Renal cortical epithelial cell (primary cell): ENCODE results near the gene TTLL5. TPM values are rescaled to one million over a fixed set of nuclear protein-coding genes. Genes with fewer than 3 reads are reported as not detected.
A peak's percentile ranks its signal among the peaks of the same experiment; 100 is the strongest.
"Not testable (repeated sequence)": the region's sequence is repeated elsewhere in the genome, so short reads cannot be mapped to it uniquely, and the experiment has no call there.

Source experiments
- DNase-seq: peaks from one replicate; pipeline ENCODE4 v3.0.0-alpha.2; 2011; ENCODE audit warnings: low read depth
- total RNA-seq: library from RNA; depleted of rRNA; stranded (reverse); fragments of >200 nt; gene quantifications from 2 replicates; pipeline ENCODE4 v1.2.3, GENCODE V29; 2014

The TTLL5 gene
- total RNA-seq, 1 donor from 2014 or later: 34.1 TPM

DNA sequence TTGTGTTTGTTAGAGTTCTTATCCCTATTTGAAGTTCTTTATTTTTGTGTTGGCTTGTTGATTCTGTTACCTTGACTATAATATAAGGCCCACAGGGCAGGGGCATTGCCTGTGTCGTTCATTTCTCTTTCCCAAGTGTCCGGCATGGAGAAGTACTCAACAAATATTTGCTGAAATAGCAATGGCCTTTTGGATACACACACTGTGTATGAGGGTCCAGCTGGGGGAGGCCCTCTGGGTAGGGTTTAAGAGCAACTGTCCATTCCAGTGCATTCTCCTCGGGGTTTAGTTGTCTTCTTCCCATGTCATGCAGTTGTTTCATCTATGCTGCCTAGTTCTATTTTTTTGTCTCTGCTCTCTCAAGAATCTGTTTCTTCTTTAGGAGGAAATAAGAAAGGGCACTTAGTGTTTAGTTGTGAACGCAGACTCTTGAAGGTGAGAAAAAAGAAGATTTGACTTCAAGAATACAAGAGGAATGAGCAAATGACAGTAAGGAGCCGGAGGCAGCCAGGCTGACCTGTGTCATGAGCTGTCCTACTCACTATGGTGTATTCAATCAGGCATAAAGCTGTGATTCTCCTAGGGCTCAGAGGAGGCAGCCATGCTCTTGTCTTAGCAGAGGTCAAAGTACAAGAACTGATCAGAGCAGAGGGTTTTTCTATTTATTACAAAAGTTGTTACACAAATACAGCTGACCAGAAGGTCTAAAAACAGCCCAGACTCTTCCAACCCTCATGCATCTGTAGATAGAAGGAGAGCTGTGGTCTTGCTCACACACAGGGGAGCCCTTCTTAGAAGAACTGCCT lies 10.6 kb upstream of the TTLL5 start:
- DNase-seq: peak; percentile 44

DNA sequence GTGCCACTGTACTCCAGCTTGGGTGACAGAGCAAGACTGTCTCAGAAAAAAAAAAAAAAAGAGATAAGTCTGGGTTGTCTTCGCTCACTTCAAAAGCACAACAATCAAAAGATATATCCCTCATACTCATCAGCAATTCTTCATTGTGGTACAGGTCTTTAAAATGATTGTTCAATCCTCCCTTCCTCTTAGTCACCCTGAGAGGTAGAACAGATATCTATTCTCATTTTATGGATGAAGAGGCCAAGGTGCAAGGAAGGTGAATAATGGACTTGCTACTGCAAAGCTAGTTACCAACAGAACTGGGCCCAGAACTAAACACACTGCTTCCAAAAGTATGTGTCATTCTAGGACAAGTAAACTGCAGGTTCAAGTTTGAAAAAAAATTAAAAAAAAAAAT lies 7.5 kb upstream of the TTLL5 start:
- DNase-seq: no peak

DNA sequence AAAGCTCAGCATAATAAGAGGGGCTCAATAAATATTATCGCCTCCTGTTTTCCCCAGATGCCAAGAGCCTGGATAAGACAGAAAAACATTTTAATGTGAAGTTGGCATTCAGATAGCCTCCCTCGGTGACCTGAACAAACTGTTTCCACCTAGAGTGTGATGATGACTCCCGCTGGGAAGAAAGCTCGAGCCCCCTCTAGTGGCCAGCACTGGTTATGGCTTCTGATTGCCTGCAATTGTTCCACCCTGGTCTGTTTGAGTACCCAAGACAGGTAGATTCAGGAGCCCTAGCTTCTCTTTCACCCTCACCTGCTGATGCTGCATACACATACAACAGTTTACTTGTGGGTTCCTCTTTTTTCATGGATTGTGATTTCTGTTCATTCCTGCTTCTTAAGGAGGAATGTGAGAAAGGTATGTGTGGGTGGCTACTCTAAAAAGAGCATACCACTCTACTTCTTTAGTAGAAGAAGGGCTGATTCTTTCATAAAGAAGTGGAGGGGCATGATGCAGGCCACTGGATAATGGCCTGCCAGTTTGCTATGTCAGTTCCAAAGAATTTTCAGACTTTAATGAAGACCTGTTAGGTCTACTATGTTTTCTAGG lies 6.8 kb upstream of the TTLL5 start:
- peak; percentile 63 for DNase-seq

DNA sequence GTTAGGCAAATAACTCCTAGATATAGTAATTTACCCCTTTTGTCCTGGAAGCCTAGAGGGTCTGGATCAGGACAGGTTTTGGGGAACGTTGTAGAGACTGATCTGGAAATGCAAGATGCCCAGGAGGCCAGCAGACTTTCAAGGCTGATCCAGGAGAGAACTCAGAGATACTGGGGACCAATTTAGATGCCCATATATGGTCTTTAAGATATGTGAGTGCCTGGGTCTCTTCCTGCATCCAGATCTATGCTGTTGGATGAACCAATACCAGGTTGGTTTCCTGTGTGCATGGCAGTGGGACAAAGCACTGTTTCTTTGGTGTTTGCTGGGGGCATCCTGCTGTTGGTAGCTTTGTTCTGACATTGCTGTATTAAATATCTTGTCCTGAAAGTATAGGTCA lies 5.8 kb upstream of the TTLL5 start:
- no peak for DNase-seq

DNA sequence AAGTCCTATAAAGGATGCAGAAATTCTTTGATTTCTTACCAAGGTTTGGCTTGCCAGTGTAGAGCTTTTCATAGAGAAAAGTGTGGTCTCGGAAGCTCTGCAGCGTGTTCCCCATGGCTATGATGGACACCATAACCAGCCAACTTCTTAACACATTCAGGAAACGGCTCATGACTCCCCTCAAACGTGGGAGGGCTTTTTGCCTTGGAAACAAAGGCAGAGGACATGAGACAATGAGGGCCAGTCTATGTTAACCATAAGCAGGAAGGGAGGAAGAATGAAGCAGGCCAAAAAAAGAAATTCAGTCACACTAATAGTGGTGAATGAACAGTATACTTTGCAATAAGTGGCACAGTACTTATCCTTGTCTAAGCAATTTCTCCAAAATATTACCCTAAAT lies 3.7 kb upstream of the TTLL5 start:
- DNase-seq: no peak

DNA sequence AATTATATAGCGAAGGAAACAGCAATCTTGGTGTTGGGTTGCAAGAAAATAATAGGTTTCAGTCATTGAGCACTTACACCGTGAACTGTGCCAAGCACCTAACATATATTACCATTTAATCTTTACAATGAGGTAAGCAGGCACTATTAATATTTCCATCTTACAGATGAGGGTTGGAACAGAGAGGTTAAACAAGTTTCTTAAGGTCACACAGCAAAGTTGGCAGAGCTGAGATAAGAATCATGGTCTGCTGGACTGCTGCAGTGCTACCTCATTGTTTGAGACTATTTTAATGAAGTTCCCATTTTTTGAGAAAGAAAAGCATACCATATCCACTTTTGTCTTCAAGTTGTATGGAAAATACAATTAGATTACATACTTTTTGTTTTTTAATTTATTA lies 2.1 kb upstream of the TTLL5 start:
- DNase-seq: no peak

DNA sequence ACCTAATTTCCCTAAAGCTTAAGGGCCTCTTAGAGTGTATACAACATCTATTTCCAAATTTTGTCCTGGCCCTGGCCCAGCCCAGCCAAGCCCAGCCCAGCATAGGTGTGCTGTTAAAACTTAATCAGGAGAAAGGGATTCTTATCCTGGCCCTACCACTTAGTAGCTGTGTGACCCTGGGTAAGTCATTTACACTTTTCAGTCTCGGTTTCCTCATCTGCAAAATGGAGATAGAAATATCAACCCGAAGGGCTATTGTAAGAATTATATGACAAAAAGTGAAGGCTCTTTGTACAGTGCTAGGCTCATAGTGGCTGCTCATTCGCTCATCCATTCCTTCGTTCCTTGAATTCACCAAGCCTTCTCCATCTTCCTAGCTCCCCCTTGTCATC lies 812 bp upstream of the TTLL5 start:
- no peak for DNase-seq

DNA sequence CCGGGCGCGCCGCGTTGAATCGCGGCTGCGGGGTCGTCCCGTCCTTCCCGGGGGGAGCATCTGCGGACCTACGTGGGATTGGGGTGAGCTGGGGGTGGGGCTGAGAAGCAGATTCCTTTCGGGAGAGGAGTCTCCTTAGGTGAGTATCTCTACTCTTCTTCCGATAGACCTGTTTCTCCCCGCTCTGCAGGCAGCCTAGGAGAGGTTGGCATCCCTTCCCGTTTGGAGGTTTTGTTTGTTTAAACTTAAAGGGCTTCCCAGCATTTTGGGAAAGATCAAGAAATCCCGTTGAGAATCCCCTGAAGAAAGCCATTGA lies 411 bp downstream of the TTLL5 start:
- DNase-seq: no peak

DNA sequence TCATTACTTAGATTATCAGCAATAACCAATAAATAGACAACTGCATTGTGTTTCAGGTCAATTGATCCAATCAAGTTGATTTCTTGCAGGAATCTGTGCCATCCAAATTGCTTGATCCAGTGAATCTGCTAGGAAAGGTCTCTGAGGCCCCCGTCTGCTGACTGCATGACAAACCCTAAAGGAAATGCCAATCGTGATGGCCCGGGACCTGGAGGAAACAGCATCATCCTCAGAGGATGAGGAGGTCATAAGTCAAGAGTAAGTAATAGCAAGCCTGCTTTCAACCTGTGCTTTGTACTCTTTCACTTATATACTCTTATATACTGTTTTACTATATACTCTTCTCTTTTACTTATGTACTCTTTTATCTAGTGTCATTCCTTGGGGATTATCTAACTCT lies 1.9 kb downstream of the TTLL5 start:
- DNase-seq: no peak

DNA sequence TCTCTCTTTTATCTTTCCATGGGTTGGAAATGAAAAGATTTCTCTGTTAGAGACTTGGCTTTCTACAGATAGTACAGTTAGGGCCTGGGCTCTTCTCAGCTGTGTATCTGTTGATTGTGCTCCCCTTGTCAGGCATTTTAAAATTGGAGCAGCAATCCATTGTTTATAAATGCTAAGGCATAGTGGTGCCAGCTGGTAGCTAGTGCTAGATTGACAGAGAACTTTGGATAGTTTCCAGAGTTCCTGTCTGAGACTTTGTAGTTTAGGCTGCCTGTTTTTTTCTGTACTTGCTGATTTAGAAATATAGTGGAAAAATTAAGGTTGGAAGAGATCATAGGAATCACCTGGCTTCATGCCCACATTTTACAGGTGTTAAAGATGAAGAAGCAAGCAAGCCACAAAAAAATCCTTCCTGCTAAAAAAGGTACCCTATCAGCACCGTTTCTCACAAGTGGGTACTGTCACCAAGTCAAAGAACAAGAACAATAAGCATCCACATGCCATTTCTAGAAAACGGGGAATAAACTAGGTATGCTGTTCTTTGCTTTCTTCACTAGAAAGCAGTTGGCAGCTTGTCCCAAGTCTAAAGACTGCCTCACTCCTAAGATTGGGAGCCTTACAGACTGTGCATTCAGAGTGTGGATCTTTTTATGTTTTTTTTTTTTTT lies 6.2 kb downstream of the TTLL5 start:
- DNase-seq: no peak

DNA sequence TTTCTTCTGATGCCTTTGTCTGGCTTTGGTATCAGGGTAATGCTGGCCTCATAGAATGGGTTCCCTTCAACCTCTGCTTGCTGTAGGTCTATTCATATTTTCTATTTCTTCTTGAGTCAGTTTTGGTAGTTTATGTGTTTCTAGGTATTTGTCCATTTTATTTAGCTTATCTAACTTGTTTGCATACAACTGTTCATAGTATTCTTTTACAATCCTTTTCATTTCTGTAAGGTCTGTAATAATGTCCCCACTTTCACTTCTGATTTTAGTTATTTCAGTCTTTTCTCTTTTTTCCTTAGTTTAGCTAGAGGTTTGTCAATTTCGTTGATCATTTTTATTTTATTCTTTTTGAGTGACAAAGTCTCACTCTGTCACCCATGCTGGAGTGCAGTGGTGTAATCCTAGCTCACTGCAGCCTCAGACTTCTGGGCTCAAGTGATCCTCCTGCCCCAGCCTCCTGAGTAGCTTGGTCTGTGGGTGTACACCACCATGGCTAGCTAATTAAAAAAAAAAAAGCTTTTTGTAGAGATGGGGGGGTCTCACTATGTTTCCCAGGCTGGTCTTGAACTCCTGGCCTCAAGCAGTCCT lies 11.7 kb downstream of the TTLL5 start:
- DNase-seq: no peak

DNA sequence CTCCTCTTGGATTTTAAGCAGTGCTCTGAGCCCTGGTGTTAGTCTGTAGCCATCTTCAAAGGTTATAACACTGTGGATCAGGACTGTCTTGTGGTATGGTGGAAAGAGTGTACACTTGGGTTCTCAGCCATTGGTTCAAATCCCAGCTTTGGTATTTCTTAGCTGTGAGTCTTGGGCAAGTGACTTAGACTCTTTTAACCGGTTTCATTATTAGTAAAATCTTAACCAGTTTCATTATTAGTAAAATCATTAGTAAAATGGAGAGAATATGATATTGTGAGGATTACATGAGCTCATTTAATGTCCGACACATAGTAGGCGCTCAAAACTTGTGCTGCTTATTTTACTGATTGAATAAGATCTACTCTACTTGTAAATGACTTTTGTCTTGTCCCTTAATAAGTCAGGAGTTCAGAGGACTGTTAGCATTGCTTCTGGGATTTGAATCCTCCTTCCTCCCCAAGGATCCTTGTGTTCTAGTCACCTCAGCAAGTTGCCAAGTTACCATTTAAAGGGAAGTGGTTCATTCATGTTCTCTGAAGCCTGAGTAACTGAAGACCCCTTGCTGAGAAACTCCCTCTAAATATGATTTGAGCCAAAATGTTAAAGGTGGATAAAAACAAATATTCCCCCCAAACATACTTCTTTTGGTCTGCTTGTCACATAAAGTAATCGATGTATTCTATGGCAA lies 12.4 kb downstream of the TTLL5 start:
- no peak for DNase-seq

DNA sequence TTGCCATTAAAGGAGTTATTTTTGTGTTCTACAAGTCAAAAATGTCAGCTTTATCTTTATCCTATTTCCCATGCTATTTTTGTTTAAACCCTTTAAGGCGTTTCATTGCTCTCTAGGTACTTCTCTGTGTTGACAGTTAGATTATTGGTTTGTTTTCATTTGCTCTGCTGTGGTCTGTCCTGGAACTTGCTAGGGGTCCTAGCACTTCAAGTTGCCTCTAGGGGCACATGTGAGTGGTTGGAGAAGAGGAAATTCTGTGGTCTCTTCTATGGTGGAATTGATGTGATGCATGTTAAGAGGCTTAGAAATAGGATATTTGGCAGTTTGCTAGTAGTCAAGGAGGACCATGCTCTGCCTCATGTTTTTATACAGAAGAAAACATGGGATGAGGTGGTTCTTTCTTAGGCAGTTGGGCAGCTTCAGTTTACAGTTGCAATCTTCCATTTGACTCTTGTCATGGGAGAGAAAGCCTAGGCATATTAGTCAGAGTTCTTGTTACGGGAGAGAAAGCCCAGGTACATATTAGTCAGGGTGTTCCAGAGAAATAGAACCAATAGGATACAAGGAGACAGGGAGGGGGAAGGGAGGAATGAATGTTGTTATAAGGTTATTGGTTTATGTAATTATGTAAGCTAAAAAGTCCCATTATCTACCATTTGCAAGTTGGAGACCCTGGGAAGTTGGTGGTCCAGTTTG lies 14.4 kb downstream of the TTLL5 start:
- peak; percentile 6 for DNase-seq

DNA sequence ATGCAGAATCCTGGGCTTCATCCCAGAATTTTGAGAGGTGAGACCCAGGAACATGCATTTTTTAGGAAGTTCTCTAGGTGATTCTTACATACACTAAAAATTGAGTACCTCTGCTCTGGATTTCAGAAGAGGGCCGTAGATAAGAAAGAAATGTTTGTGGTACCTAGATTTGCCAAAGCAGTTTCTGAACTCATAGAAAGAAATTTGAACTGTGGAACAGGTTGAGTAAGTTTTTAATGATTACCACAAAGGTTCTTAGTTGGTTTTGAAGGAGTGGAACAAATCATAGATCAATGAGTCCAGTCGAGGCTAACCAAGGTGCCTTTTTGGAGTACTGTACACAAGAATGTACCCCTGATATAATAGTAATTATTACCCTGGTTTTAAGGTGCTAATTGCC lies 24.9 kb downstream of the TTLL5 start:
- no peak for DNase-seq

DNA sequence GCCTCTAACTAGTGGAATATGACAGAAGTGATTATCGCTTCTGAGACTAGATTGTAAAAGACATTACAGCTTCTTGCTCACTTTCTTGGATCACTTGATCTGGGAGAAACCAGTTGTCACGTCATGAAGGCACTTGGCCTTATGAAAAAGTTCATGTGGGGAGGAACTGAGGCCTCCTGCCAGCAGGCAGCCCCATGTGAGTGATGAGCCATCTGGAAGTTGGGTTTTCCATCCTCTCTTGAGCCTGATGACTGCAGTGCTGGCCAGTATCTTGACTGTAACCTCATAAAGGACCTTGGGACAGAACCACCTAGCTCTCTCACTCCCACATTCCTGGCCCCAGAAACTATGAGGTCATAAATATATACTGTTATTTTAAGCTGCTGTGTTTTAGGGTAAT lies 28.0 kb downstream of the TTLL5 start:
- no peak for DNase-seq

DNA sequence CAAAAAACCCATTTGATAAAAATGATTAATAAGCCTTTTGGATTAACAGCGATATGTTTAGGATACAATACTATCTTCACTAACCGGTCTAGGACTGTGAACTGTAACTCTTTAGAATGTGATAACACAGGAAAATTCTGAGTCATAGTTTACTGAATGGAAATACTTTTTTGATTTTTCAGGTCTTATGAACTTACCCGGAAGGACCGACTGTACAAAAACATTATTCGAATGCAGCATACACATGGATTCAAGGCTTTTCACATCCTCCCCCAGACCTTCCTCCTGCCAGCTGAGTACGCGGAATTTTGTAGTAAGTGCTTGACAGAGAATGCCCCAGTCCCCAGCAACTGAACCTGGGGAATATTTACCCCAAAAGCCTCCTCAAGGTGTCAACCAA lies 29.0 kb downstream of the TTLL5 start:
- DNase-seq: no peak

DNA sequence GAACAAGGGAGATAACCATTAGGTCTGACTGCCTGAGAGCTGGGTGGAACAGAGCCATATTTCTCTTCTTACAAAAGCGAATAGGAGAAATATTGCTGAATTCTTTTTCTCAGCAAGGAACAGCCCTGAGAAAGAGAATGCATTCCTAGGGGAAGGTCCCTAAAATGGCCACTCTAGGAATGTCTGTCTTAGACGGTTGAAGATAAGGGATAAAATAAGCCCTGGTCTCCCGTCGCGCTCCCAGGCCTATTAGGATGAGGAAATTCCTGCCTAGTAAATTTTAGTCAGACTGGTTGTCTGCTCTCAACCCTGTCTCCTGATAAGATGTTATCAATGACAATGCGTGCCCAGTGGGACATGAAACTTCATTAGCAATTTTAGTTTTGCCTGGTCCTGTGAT lies 34.0 kb downstream of the TTLL5 start:
- DNase-seq: not testable (repeated sequence)

DNA sequence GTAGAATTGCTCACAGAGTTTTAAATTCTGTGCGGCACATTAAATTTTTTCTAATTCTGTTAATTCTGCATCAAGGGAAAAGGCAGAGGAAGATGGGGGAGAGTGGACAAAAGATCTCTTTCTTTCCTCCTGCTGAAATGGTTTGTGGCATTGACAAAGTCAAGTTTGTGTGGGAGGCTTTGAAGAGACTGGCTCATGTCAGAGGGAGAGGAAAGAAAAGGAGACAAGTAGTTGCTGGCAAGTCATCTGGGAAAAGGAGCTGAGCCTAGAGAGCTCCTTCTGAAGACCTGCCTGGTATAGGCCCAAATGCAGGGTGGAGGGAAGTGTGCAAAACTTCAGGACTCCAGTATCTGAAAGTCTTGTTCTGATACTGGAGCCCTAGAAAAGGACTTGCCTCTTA lies 36.3 kb downstream of the TTLL5 start:
- DNase-seq: no peak

DNA sequence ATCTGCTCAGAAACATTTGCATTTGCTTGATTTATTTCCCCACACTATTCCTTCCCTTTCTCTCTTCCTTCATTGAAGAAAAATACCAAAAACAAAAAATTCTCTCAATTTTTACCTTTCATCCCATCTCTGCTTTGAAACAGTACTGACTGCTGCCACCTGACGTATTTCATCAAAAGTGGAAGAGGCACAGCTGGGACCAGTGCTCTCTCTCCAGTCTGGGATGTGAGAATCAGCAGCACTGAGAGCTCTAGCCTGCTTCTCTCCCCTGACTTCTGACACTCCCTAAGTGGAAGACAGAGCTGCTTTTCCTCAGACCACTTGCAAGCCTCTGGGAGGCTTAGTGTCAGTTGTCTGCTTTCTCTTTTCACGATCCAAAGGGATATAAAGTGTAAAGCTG lies 36.9 kb downstream of the TTLL5 start:
- no peak for DNase-seq

DNA sequence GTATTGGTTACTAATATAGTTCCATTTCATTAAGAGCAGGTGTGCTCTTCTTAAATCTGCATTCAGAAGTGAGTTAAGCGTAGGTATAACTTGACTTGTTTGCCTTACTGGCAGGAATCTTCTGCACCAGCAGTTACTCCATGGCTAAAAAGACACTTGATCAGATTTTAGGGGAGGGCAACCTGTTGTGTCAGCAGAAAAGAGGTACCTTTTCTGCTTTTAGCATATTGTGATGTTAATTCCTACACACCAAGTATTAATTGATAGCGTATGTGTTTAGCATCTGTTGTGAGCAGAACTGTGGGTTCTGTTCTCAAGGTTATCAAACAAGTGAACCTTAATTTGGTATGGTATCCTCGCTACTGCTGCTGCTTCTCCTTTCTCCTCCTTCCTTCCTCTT lies 38.3 kb downstream of the TTLL5 start:
- no peak for DNase-seq

DNA sequence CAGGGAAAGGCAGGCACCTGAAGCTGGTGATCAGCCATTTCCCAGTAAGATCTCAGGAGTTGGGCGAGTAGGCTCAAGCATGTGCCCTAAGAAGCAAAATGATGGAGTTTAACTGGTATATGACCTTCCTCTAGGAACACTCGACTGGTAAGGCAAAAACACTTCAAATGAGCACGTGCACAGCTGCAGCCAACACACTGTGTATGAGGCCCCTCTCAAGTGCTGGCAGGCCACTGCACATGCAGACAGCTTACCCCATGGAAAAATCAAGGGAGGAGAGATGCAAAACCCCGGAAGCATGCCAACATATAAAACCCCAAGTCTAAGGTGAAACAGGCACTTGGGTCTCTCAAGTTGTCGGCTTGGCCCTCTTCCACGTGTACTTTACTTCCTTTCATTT lies 39.2 kb downstream of the TTLL5 start:
- no peak for DNase-seq

DNA sequence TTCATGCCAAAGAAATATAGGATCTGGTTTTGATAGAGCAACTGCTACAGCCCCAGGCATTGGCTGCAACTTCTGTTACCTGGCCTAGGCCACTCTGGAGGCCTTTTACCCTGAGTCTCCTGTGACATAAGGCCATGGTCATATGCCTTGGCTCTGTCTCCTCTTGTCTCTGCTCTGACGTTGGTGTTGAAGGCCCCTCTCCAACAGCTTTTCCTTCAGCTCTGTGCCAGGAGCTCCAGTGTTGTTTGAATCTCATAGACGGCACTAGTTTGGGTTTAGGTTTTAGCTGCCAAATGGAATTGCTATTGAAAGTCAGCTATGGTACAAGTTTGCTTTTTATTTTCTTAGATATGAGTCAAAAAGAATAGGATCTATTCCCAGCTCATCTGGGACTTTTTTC lies 41.1 kb downstream of the TTLL5 start:
- DNase-seq: no peak
